22Rv1 (cell line): ENCODE results near the gene LRRC72.

ENCODE experiments used
- CTCF ChIP-seq: fragments of 450-650 bp; IDR thresholded peaks from 2 replicates; pipeline ENCODE4 v1.5.1; 2017; ENCODE audit warnings: mild to moderate bottlenecking
- ZFX ChIP-seq: fragments of 450-650 bp; IDR thresholded peaks from 2 replicates; pipeline ENCODE4 v1.6.1; 2017; ENCODE audit warnings: antibody characterized with exemption, borderline replicate concordance

- TF ChIP-seq CTCF, result no peak
- no peak for TF ChIP-seq ZFX
Observed at GRCh38 chr7:16609842-16610450, 83.3 kb downstream of the LRRC72 start.
